DMS 273 (cell line): ENCODE data around the gene RASD2.

ENCODE experiments used
- DNase-seq: peaks from one replicate; lab custom pipeline; 2025; ENCODE audit not compliant: unreplicated experiment; lab: John Stamatoyannopoulos, UW

RASD2 gene

GRCh38 chr22:35559354-35560005, 18.8 kb downstream of the RASD2 start:
- DNase-seq: no peak

- no peak for DNase-seq
Measured at GRCh38 chr22:35560366-35560765, 19.7 kb downstream of the RASD2 start.

GRCh38 chr22:35560824-35561223, 20.2 kb downstream of the RASD2 start:
- no peak for DNase-seq

GRCh38 chr22:35561796-35562526, 21.3 kb downstream of the RASD2 start:
- no peak for DNase-seq

GRCh38 chr22:35563211-35563610, 22.6 kb downstream of the RASD2 start:
- DNase-seq: no peak

GRCh38 chr22:35564975-35565867, 24.6 kb downstream of the RASD2 start:
- DNase-seq: no peak

- DNase-seq: peak; percentile 36
Measured at GRCh38 chr22:35567351-35568141, 26.9 kb downstream of the RASD2 start.

- no peak for DNase-seq
Measured at GRCh38 chr22:35568751-35569739, 28.4 kb downstream of the RASD2 start.

GRCh38 chr22:35569916-35570315, 29.3 kb downstream of the RASD2 start:
- no peak for DNase-seq

GRCh38 chr22:35570686-35571194, 30.1 kb downstream of the RASD2 start:
- DNase-seq: no peak

GRCh38 chr22:35572556-35572955, 31.9 kb downstream of the RASD2 start:
- no peak for DNase-seq

GRCh38 chr22:35575116-35575748, 34.6 kb downstream of the RASD2 start:
- DNase-seq: peak; percentile 43

- DNase-seq: no peak
Measured at GRCh38 chr22:35576671-35577070, 36.0 kb downstream of the RASD2 start.

GRCh38 chr22:35577799-35578659, 37.4 kb downstream of the RASD2 start:
- DNase-seq: no peak

GRCh38 chr22:35578836-35579575, 38.4 kb downstream of the RASD2 start:
- no peak for DNase-seq

- no peak for DNase-seq
Measured at GRCh38 chr22:35580351-35581022, 39.9 kb downstream of the RASD2 start.

GRCh38 chr22:35581023-35581413, 40.4 kb downstream of the RASD2 start:
- DNase-seq: no peak
